Skeletal muscle tissue (tissue), 4 donors: ENCODE measurements around the gene PHF13. TPM values are rescaled to one million over a fixed set of nuclear protein-coding genes. Genes with fewer than 3 reads are reported as not detected.

Experiments used
- H3K27ac ChIP-seq: one replicate; pipeline ENCODE4 v1.7.0; 2013; ENCODE audit warnings: mild to moderate bottlenecking, low read depth, low read length, inconsistent platforms
- H3K27me3 ChIP-seq, 3 donors: one replicate each; pipeline ENCODE4 v1.7.0; 2013; ENCODE audit warnings: low read length in 3 of 3; ENCODE audit not compliant: control insufficient read depth in 3 of 3, insufficient read depth in 3 of 3
- H3K36me3 ChIP-seq, 3 donors: one replicate each; pipeline ENCODE4 v1.7.0; 2013; ENCODE audit warnings: low read length in 3 of 3; ENCODE audit not compliant: control insufficient read depth in 3 of 3, insufficient read depth in 3 of 3
- H3K4me1 ChIP-seq, 3 donors: one replicate each; pipeline ENCODE4 v1.7.0; 2013; ENCODE audit warnings: low read length in 3 of 3, mild to moderate bottlenecking in 3 of 3; ENCODE audit not compliant: control insufficient read depth in 3 of 3, insufficient read depth in 3 of 3
- H3K4me3 ChIP-seq, 3 donors: one replicate each; pipeline ENCODE4 v1.7.0; 2013; ENCODE audit warnings: low read length in 3 of 3
- H3K9ac ChIP-seq, 3 donors: one replicate each; pipeline ENCODE4 v1.7.0; 2013; ENCODE audit warnings: low read length in 3 of 3, mild to moderate bottlenecking in 3 of 3, moderate library complexity in 2 of 3, low read depth in 1 of 3
- H3K9me3 ChIP-seq, 3 donors: one replicate each; pipeline ENCODE4 v1.7.0; 2013; ENCODE audit warnings: low read length in 3 of 3; ENCODE audit not compliant: control insufficient read depth in 3 of 3
- total RNA-seq: library from RNA; depleted of rRNA; stranded (reverse); fragments of >200 nt; gene quantifications from one replicate; pipeline ENCODE4 v1.2.3, GENCODE V29; 2014
- donor health status: Osteomylitis.

PHF13 gene
- total RNA-seq, 1 donor from 2014 or later, result 17.7 TPM

DNA sequence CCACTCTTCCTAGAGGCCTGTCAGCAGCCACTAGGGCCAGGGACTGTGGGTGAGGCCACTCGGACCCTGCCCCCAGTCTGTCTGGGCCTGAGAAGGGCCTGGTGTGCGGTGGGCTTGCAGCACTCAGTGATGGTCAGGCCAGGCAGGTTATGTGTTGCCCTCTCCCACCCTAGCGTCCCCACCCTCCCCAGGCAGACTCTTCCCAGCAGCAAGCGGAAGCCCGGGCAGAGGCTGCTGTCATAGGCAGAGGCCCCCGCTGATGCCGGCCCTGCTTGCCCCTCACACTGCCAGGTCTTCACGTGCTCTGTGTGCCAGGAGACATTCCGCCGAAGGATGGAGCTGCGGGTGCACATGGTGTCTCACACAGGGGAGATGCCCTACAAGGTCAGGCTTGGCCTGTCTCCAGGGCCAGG, 27.1 kb upstream of the PHF13 start:
- no peak overlapping the region for H3K27ac ChIP-seq
- H3K27me3 ChIP-seq, result no peaks in the 10 kb centered on the region
- H3K4me1 ChIP-seq, result peaks cover 70 to 85% (median 83%) of the 10 kb centered on the region in 3 donors
- H3K36me3 ChIP-seq, result peaks cover 28 to 41% (median 28%) of the 10 kb centered on the region in 3 donors
- peak overlapping the region in 1 of 3 donors; percentile 77 for H3K9ac ChIP-seq
- no peak overlapping the region for H3K4me3 ChIP-seq
- no peaks in the 10 kb centered on the region for H3K9me3 ChIP-seq

DNA sequence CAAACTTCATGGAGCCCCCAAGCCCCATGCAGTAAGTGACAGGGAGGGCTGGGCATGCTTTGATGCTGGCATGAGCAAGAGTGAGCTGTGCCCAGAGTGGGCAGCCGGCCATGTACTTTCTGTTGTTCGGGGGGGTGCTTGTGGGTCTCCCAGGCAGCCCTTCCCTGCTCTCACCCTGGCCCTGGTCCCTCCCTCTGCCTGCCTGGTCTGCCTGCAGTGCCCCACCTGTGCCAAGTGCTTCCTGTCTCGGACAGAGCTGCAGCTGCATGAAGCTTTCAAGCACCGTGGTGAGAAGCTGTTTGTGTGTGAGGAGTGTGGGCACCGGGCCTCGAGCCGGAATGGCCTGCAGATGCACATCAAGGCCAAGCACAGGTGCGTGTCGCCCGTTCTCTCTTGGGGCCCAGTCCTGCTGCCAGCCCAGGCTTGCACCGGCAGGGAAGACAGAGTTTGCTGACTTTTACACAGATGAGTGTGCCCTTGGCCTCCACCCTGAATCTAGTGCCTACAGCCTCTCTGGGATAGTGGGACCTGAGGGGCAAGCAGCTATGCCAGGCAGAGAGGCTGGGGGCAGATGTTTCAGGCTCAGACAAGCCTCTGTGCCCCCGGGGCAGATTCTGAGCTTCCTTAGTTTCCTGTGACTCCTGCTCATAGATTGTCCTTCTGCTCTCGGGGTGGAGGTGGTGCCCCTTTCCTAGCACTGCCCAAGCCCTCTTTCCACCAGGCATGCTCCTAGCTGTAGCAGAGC, 26.1 kb upstream of the PHF13 start:
- Histone ChIP-seq H3K9ac (peak overlapping the region in 2 of 3 donors; percentile 61 to 77), H3K9me3 (no peaks in the 10 kb centered on the region), H3K27ac (peak overlapping the region; percentile 42), H3K36me3 (peaks cover 34 to 48% (median 38%) of the 10 kb centered on the region in 3 donors), H3K27me3 (no peaks in the 10 kb centered on the region), H3K4me1 (peaks cover 75 to 85% (median 83%) of the 10 kb centered on the region in 3 donors), H3K4me3 (peak overlapping the region in 2 of 3 donors; percentile 32 to 45)

DNA sequence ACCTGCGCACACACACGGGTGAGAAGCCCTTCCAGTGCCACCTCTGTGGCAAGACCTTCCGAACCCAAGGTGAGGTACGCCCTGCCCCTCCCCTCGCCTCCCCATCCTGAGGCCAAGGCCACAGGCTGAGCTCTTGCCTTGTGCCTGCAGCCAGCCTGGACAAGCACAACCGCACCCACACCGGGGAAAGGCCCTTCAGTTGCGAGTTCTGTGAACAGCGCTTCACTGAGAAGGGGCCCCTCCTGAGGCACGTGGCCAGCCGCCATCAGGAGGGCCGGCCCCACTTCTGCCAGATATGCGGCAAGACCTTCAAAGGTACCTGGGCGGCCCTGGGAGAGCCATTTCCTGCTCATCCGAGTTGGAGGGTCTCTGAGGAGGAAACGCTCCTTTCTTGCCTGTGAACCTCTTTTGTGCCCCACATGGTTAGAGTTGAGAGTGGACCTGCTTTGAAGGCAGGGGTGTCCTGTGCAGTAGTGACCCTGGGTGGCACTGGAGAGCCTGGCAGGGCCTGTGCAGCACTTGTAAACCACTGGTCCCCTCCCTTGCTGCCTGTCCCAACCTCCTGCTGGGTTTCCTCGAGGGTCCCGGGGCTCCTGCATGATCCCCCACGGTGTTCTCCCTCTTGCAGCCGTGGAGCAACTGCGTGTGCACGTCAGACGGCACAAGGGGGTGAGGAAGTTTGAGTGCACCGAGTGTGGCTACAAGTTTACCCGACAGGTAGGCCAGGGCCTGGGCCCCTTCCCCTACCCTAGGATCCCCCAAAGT, 25.2 kb upstream of the PHF13 start:
- peaks cover 82 to 93% (median 90%) of the 10 kb centered on the region in 3 donors for H3K4me1 ChIP-seq
- peak overlapping the region in 2 of 3 donors; percentile 32 to 45 for H3K4me3 ChIP-seq
- H3K9me3 ChIP-seq, result no peaks in the 10 kb centered on the region
- no peaks in the 10 kb centered on the region for H3K27me3 ChIP-seq
- H3K36me3 ChIP-seq, result peaks cover 43 to 52% (median 47%) of the 10 kb centered on the region in 3 donors
- peak overlapping the region; percentile 3 to 77 (median 61) for H3K9ac ChIP-seq
- peak overlapping the region; percentile 49 for H3K27ac ChIP-seq

DNA sequence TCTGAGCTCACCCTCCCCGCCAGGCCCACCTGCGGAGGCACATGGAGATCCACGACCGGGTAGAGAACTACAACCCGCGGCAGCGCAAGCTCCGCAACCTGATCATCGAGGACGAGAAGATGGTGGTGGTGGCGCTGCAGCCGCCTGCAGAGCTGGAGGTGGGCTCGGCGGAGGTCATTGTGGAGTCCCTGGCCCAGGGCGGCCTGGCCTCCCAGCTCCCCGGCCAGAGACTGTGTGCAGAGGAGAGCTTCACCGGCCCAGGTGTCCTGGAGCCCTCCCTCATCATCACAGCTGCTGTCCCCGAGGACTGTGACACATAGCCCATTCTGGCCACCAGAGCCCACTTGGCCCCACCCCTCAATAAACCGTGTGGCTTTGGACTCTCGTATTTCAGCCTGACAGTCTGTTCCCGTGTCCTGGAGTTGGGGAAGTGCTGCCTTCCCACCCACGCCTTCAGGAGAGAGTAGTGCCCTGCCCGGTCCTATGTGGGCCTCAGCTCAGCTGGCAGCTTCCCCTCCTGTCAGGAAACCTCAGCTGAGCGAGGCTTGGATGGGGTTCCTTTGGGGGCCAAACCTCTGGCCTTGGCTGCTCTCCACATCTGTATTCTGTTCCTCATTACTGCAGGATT, 24.5 kb upstream of the PHF13 start:
- Histone ChIP-seq H3K4me1 (peaks cover 87 to 97% (median 97%) of the 10 kb centered on the region in 3 donors), H3K9ac (peak overlapping the region in 2 of 3 donors; percentile 57 to 77), H3K36me3 (peaks cover 50 to 59% (median 54%) of the 10 kb centered on the region in 3 donors), H3K27me3 (no peaks in the 10 kb centered on the region), H3K4me3 (peak overlapping the region in 1 of 3 donors; percentile 22), H3K9me3 (no peaks in the 10 kb centered on the region), H3K27ac (peak overlapping the region; percentile 49)

- Histone ChIP-seq H3K9me3 (no peaks in the 10 kb centered on the region), H3K36me3 (peaks cover 58 to 67% (median 64%) of the 10 kb centered on the region in 3 donors), H3K4me1 (peaks cover 77 to 98% (median 93%) of the 10 kb centered on the region in 3 donors), H3K27me3 (no peaks in the 10 kb centered on the region), H3K9ac (peak overlapping the region in 2 of 3 donors; percentile 57 to 77), H3K4me3 (no peak overlapping the region), H3K27ac (no peak overlapping the region)
Measured at GRCh38 chr1:6590046-6590445, 23.5 kb upstream of the PHF13 start.

- Histone ChIP-seq H3K4me3 (peak overlapping the region in 1 of 3 donors; percentile 29), H3K27me3 (no peaks in the 10 kb centered on the region), H3K27ac (peak overlapping the region; percentile 26), H3K9me3 (no peaks in the 10 kb centered on the region), H3K9ac (peak overlapping the region in 2 of 3 donors; percentile 51 to 68), H3K36me3 (peaks cover 70 to 79% (median 76%) of the 10 kb centered on the region in 3 donors), H3K4me1 (peaks cover 80 to 98% (median 93%) of the 10 kb centered on the region in 3 donors)
Measured at GRCh38 chr1:6591222-6591621, 22.3 kb upstream of the PHF13 start.

DNA sequence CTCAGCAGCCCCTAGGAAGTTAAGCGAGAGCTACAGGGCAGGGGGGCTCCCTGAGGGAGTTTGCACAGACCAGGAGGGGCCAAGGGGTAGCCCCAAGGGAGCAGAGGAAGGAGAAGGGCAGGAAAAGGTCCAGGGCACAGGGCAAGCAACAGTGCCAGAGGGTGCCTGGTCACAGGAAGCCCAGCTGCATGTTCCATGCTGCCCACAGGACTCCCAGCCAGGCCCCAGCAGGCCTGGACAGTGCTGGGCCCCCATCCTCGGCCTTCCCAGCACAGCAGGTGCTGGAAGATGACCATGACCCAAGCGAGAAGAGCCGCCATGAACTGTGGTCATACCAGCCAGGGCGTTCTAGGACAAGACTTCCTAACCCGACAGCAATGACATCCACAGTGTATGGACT, 21.9 kb upstream of the PHF13 start:
- Histone ChIP-seq H3K27ac (peak overlapping the region; percentile 26), H3K9ac (peak overlapping the region in 2 of 3 donors; percentile 51 to 68), H3K27me3 (no peaks in the 10 kb centered on the region), H3K4me1 (peaks cover 81 to 100% (median 93%) of the 10 kb centered on the region in 3 donors), H3K4me3 (no peak overlapping the region), H3K9me3 (no peaks in the 10 kb centered on the region), H3K36me3 (peaks cover 74 to 83% (median 80%) of the 10 kb centered on the region in 3 donors)

DNA sequence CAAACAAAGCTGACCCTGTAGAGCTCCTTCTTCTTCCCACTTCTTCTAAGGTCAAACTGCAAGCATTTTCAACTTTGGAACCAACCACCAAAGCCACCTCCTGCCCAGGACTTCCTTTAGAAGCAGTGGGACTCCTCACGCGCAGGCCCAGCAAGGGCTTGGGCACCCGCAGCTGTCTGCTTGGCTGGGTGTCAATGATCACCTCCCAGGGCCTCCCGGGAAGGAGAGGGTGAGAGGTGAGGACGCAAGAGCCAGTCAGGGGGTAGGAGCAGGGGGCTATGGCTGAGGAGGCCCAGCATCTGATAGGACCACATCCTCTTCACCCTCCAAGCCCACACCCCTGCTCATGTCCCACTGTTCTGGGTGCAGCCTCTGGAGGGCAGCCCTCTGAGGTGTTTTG, 21.1 kb upstream of the PHF13 start:
- peaks cover 82 to 91% (median 88%) of the 10 kb centered on the region in 3 donors for H3K36me3 ChIP-seq
- no peaks in the 10 kb centered on the region for H3K9me3 ChIP-seq
- H3K4me3 ChIP-seq, result no peak overlapping the region
- peaks cover 81 to 100% (median 93%) of the 10 kb centered on the region in 3 donors for H3K4me1 ChIP-seq
- H3K9ac ChIP-seq, result peak overlapping the region in 2 of 3 donors; percentile 9 to 57
- H3K27ac ChIP-seq, result no peak overlapping the region
- no peaks in the 10 kb centered on the region for H3K27me3 ChIP-seq

- Histone ChIP-seq H3K36me3 (peaks cover 87 to 94% (median 91%) of the 10 kb centered on the region in 3 donors), H3K4me1 (peaks cover 81 to 100% (median 93%) of the 10 kb centered on the region in 3 donors), H3K9ac (peak overlapping the region in 1 of 3 donors; percentile 57), H3K27me3 (no peaks in the 10 kb centered on the region), H3K4me3 (no peak overlapping the region), H3K9me3 (no peaks in the 10 kb centered on the region), H3K27ac (no peak overlapping the region)
Measured at GRCh38 chr1:6592865-6593593, 20.5 kb upstream of the PHF13 start.
